Measurements from ENCODE around the gene DBP.
A peak's percentile ranks its signal among the peaks of the same experiment; 100 is the strongest.
"Not testable (repeated sequence)": the region's sequence is repeated elsewhere in the genome, so short reads cannot be mapped to it uniquely, and the experiment has no call there.

The DBP gene

GRCh38 chr19:48636859-48637448, at the start of gene DBP:
Gene DBP (minus strand): TSS chr19:48637379. CDS start chr19:48636994, 385 bp downstream.
- no peaks in the 10 kb centered on the region for H3K9me3 ChIP-seq (ENCODE audit: control insufficient read depth, insufficient read depth, low read length)
- H3K36me3 ChIP-seq (ENCODE audit: control insufficient read depth, low read length): peaks cover 15% of the 10 kb centered on the region
- H3K9me2 ChIP-seq (replicated peaks; ENCODE audit: control insufficient read depth, low read length): no peaks in the 10 kb centered on the region
- H3K4me1 ChIP-seq (ENCODE audit: control insufficient read depth, low read length): peaks cover 59% of the 10 kb centered on the region
- no peak for TF ChIP-seq EZH2phosphoT487 (IDR thresholded peaks at IDR 0.05; ENCODE audit: borderline replicate concordance, low read length)
- TF ChIP-seq CTCF (IDR thresholded peaks at IDR 0.05; ENCODE audit: low read depth, low read length, poor library complexity, severe bottlenecking): peak; percentile 37
- no peaks in the 10 kb centered on the region for H4K20me1 ChIP-seq (ENCODE audit: control insufficient read depth, insufficient read depth, low read depth, low read length)
- H3F3A ChIP-seq (ENCODE audit: control insufficient read depth, insufficient read depth): peaks cover 22% of the 10 kb centered on the region
- H3K4me3 ChIP-seq (ENCODE audit: low read length): peak within 1 kb of the TSS; percentile 87
- peaks cover 27% of the 10 kb centered on the region for H3K79me2 ChIP-seq (ENCODE audit: control insufficient read depth, low read length)
- H3K4me2 ChIP-seq (ENCODE audit: low read length): peak within 1 kb of the TSS; percentile 93
- H3K27ac ChIP-seq (ENCODE audit: low read depth, low read length): peak within 1 kb of the TSS; percentile 96
- H3K27me3 ChIP-seq (ENCODE audit: control insufficient read depth, low read length): no peaks in the 10 kb centered on the region

GRCh38 chr19:48686637-48687036, 49.5 kb upstream of the DBP start:
- not testable (repeated sequence) for H3K27ac ChIP-seq (ENCODE audit: low read depth, low read length); H3K36me3 ChIP-seq (ENCODE audit: control insufficient read depth, low read length); H3K27me3 ChIP-seq (ENCODE audit: control insufficient read depth, low read length); H3F3A ChIP-seq (ENCODE audit: control insufficient read depth, insufficient read depth); H3K4me1 ChIP-seq (ENCODE audit: control insufficient read depth, low read length); H3K4me3 ChIP-seq (ENCODE audit: low read length); H4K20me1 ChIP-seq (ENCODE audit: control insufficient read depth, insufficient read depth, low read depth, low read length); H3K79me2 ChIP-seq (ENCODE audit: control insufficient read depth, low read length); H3K9me2 ChIP-seq (replicated peaks; ENCODE audit: control insufficient read depth, low read length); H3K4me2 ChIP-seq (ENCODE audit: low read length); H3K9me3 ChIP-seq (ENCODE audit: control insufficient read depth, insufficient read depth, low read length)

- no peaks in the 10 kb centered on the region; the same call in 1 of the 2 replicates for H3K27me3 ChIP-seq (ENCODE audit: control insufficient read depth, low read length)
- no peaks in the 10 kb centered on the region for H3K4me1 ChIP-seq (ENCODE audit: control insufficient read depth, low read length)
- no peak overlapping the region for H3K27ac ChIP-seq (ENCODE audit: low read depth, low read length)
- no peaks in the 10 kb centered on the region for H3K36me3 ChIP-seq (ENCODE audit: control insufficient read depth, low read length)
- no peaks in the 10 kb centered on the region for H3K9me2 ChIP-seq (replicated peaks; ENCODE audit: control insufficient read depth, low read length)
- H3K4me3 ChIP-seq (ENCODE audit: low read length): no peak overlapping the region
- no peak overlapping the region for H3K4me2 ChIP-seq (ENCODE audit: low read length)
- no peaks in the 10 kb centered on the region for H3K9me3 ChIP-seq (ENCODE audit: control insufficient read depth, insufficient read depth, low read length)
- H3F3A ChIP-seq (ENCODE audit: control insufficient read depth, insufficient read depth): no peaks in the 10 kb centered on the region
- TF ChIP-seq EZH2phosphoT487 (IDR thresholded peaks at IDR 0.05; ENCODE audit: borderline replicate concordance, low read length) (no peak), CTCF (IDR thresholded peaks at IDR 0.05; ENCODE audit: low read depth, low read length, poor library complexity, severe bottlenecking) (no peak)
- H4K20me1 ChIP-seq (ENCODE audit: control insufficient read depth, insufficient read depth, low read depth, low read length): no peaks in the 10 kb centered on the region
- H3K79me2 ChIP-seq (ENCODE audit: control insufficient read depth, low read length): no peaks in the 10 kb centered on the region
These were observed 48.9 kb upstream of the DBP start for GRCh38 chr19:48686088-48686487.

GRCh38 chr19:48685583-48685982, 48.4 kb upstream of the DBP start:
- TF ChIP-seq CTCF (IDR thresholded peaks at IDR 0.05; ENCODE audit: low read depth, low read length, poor library complexity, severe bottlenecking): no peak
- TF ChIP-seq EZH2phosphoT487 (IDR thresholded peaks at IDR 0.05; ENCODE audit: borderline replicate concordance, low read length): no peak
- Histone ChIP-seq H3K27ac (ENCODE audit: low read depth, low read length) (no peak overlapping the region), H3K36me3 (ENCODE audit: control insufficient read depth, low read length) (no peaks in the 10 kb centered on the region), H3F3A (ENCODE audit: control insufficient read depth, insufficient read depth) (no peaks in the 10 kb centered on the region), H3K79me2 (ENCODE audit: control insufficient read depth, low read length) (no peaks in the 10 kb centered on the region), H3K27me3 (ENCODE audit: control insufficient read depth, low read length) (no peaks in the 10 kb centered on the region; the same call in 1 of the 2 replicates), H3K9me3 (ENCODE audit: control insufficient read depth, insufficient read depth, low read length) (no peaks in the 10 kb centered on the region), H4K20me1 (ENCODE audit: control insufficient read depth, insufficient read depth, low read depth, low read length) (no peaks in the 10 kb centered on the region), H3K4me1 (ENCODE audit: control insufficient read depth, low read length) (no peaks in the 10 kb centered on the region), H3K9me2 (replicated peaks; ENCODE audit: control insufficient read depth, low read length) (no peaks in the 10 kb centered on the region), H3K4me2 (ENCODE audit: low read length) (no peak overlapping the region), H3K4me3 (ENCODE audit: low read length) (no peak overlapping the region)
